ENCODE measurements around the gene LY6G6F. TPM values are rescaled to one million over a fixed set of nuclear protein-coding genes. Genes with fewer than 3 reads are reported as not detected.

Gene LY6G6F
- total RNA-seq, 1 donor from 2014 or later, result not detected

GRCh38 chr6:31732029-31732428, 25.4 kb downstream of the LY6G6F start:
- H3K36me3 ChIP-seq (ENCODE audit: control insufficient read depth, insufficient read depth, low read length), result peaks cover 1% of the 10 kb centered on the region
- no peak overlapping the region for H3K4me3 ChIP-seq (ENCODE audit: low read depth, low read length)
- no peak for TF ChIP-seq CTCF (IDR thresholded peaks at IDR 0.05; ENCODE audit: insufficient read depth, low read length, poor library complexity, severe bottlenecking)
- DNase-seq (ENCODE audit: low read depth), result no peak
- H3K27me3 ChIP-seq (ENCODE audit: control insufficient read depth, insufficient read depth, low read length), result no peaks in the 10 kb centered on the region

GRCh38 chr6:31733734-31734133, 27.1 kb downstream of the LY6G6F start:
- H3K36me3 ChIP-seq (ENCODE audit: control insufficient read depth, insufficient read depth, low read length), result peaks cover 1% of the 10 kb centered on the region
- TF ChIP-seq CTCF (IDR thresholded peaks at IDR 0.05; ENCODE audit: insufficient read depth, low read length, poor library complexity, severe bottlenecking), result no peak
- no peaks in the 10 kb centered on the region for H3K27me3 ChIP-seq (ENCODE audit: control insufficient read depth, insufficient read depth, low read length)
- no peak overlapping the region for H3K4me3 ChIP-seq (ENCODE audit: low read depth, low read length)
- DNase-seq (ENCODE audit: low read depth), result no peak

DNA sequence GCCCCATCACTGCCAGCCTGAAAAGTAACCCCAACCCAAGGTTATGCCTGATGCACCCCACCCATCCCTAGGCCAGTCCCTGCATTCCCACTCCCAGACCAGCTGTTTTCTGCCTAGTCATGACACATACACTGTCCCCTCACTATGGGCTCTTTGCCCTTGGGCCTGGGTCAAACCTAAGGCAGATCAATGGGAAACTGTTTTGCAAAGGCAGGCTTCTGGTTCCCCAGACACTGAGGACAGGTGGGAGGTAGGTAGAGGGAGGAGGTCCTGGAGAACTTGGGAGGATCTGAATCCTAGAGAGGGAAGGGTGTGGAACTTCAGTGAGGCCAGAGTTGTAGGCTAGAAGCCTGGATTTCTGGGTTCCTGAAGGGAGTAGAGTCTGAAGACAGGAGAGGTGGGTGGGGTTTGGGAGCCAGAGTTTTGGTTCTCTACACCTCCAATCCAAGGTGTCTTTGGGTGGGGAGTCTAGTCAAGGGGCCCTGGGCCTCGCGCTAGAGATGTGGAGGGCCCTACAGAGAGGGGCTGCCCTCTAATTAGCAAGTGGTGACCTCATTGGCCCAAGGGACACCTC, 27.7 kb downstream of the LY6G6F start:
- TF ChIP-seq CTCF (IDR thresholded peaks at IDR 0.05; ENCODE audit: insufficient read depth, low read length, poor library complexity, severe bottlenecking), result no peak
- peaks cover 1% of the 10 kb centered on the region for H3K36me3 ChIP-seq (ENCODE audit: control insufficient read depth, insufficient read depth, low read length)
- DNase-seq (ENCODE audit: low read depth), result no peak
- peak overlapping the region; percentile 94 for H3K4me3 ChIP-seq (ENCODE audit: low read depth, low read length)
- no peaks in the 10 kb centered on the region for H3K27me3 ChIP-seq (ENCODE audit: control insufficient read depth, insufficient read depth, low read length)

GRCh38 chr6:31734821-31735406, 28.2 kb downstream of the LY6G6F start:
- Histone ChIP-seq H3K36me3 (ENCODE audit: control insufficient read depth, insufficient read depth, low read length) (peaks cover 1% of the 10 kb centered on the region), H3K27me3 (ENCODE audit: control insufficient read depth, insufficient read depth, low read length) (no peaks in the 10 kb centered on the region), H3K4me3 (ENCODE audit: low read depth, low read length) (peak overlapping the region; percentile 94)
- no peak for TF ChIP-seq CTCF (IDR thresholded peaks at IDR 0.05; ENCODE audit: insufficient read depth, low read length, poor library complexity, severe bottlenecking)
- no peak for DNase-seq (ENCODE audit: low read depth)

GRCh38 chr6:31736021-31736767, 29.5 kb downstream of the LY6G6F start, which contains the start of gene CLIC1:
CLIC1 (minus strand) TSS chr6:31736530; CDS start chr6:31736300, 230 bp downstream.
- TF ChIP-seq CTCF (IDR thresholded peaks at IDR 0.05; ENCODE audit: insufficient read depth, low read length, poor library complexity, severe bottlenecking), result no peak
- H3K36me3 ChIP-seq (ENCODE audit: control insufficient read depth, insufficient read depth, low read length), result no peaks in the 10 kb centered on the region
- no peaks in the 10 kb centered on the region for H3K27me3 ChIP-seq (ENCODE audit: control insufficient read depth, insufficient read depth, low read length)
- peak within 1 kb of the TSS; percentile 94 for H3K4me3 ChIP-seq (ENCODE audit: low read depth, low read length)
- no peak for DNase-seq (ENCODE audit: low read depth)

Data from kidney epithelial cell (primary cell).